Medulla oblongata (tissue), 1 donor: ENCODE measurements around the gene TADA2A.
"Not testable (repeated sequence)": the region's sequence is repeated elsewhere in the genome, so short reads cannot be mapped to it uniquely, and the experiment has no call there.

ENCODE experiments used
- DNase-seq: peaks from one replicate; pipeline ENCODE4 v3.0.0-alpha.2; 2015; ENCODE audit errors: extremely low spot score

The TADA2A gene

GRCh38 chr17:37490638-37491614 lies 84.2 kb downstream of the TADA2A start:
- DNase-seq: peak; percentile 65

DNA sequence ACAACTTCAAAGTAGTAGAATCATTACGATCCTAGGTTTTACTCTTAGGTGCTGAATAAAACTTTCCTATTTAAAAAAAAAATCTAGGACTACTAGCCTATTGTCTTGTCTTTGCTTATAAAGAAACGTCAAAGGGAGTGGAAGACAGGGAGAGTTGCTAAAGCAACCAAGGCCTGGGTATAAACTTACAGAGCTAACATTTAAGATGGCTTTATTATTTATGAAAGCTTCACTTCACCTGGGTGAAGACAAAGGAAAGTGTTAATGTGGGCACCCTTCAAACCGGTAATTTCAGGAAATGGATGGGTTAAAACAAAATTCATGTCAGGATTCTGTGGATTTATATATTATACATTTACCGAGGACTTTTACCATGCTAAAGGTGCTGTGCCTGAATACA lies 85.5 kb downstream of the TADA2A start:
- no peak for DNase-seq

GRCh38 chr17:37493249-37494027 lies 86.8 kb downstream of the TADA2A start:
- DNase-seq: no peak

DNA sequence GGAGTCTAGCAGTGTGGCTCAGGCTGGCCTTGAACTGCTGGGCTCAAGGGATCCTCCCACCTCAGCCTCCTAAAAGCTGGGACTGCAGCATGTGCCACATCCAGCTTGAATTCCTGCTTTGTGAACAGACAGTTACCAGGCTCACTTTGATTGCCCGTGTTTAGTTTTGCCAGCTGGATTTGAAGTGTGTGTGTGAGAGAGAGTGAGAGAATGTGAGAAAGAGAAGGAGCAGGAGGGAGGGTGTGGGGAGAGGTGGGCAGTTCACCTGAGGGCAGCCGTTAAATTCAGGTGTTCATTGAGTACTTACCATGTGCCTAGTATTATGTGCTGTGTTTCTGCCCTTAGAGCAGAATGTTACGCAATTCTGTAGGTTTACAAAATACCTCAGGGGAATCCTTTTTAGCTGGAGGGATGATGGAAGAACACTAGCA lies 87.7 kb downstream of the TADA2A start:
- no peak for DNase-seq

GRCh38 chr17:37494971-37495370 lies 88.3 kb downstream of the TADA2A start:
- no peak for DNase-seq

GRCh38 chr17:37500378-37500777 lies 93.7 kb downstream of the TADA2A start:
- no peak for DNase-seq

GRCh38 chr17:37502009-37502936 lies 95.6 kb downstream of the TADA2A start:
- DNase-seq: no peak

- no peak for DNase-seq
These were observed 96.5 kb downstream of the TADA2A start for GRCh38 chr17:37503148-37503547.

DNA sequence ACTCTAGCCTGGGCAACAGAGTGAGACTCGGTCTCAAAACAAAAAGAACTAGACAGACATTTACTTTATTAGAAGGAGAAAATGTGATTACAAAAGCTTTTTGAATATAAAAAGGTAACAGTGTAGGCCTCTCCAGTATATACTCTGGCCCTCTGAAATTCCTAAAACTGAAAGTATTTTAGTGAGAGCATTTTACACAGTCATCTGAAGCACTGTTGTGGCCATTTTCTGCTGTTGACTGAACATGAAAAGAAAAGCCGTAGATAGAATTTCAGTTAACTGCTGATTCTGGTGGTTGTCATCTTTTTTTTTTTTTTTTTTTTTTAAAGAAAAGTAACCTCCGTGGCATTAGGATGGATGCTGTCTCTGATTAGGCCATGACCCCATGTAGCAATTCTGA lies 98.6 kb downstream of the TADA2A start:
- no peak for DNase-seq

DNA sequence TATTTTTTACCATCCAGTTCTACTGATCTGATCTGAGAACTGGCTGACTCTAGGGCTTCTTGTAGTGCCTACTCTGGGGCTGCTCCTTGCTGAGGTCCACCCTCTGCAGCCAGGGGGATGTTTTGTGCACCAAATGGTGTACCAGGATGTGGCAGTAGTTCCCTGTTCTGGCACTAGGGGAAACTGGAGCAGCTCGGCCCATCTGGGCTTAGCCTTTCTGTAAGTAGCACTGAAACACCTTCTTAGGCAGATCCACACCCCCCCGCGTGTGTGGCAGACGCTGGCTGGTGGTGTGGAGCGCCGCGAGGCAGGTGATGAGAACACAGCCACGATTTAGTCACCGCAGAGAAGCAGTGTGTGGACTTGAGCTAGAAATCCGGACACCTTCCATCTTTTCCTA lies 100.0 kb downstream of the TADA2A start:
- DNase-seq: peak; percentile 8

GRCh38 chr17:37507111-37507510 lies 100.4 kb downstream of the TADA2A start:
- DNase-seq: peak; percentile 12

DNA sequence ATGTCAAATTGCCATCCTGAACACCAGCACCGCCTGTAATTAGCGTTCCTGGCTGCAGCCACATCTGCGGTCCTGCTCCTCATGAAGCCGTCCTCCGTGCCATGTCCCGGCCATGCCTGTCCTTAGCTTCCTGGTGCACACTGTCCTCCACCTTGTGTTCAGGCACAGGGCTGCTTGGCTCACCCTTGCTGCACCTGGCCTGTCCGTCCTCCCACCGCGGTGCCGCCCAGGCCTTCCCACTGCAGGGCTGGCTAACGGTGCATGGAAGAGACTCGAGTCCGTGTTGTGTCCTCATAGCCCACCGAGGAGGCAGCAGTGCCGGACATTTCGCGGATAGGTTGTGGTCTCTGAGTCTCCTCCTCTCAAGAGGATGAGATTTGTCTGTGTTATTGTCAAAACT lies 103.4 kb downstream of the TADA2A start:
- DNase-seq: no peak

- DNase-seq: not testable (repeated sequence)
These were observed 105.0 kb downstream of the TADA2A start for GRCh38 chr17:37511642-37512041.

GRCh38 chr17:37512442-37513068 lies 105.9 kb downstream of the TADA2A start:
- DNase-seq: no peak

DNA sequence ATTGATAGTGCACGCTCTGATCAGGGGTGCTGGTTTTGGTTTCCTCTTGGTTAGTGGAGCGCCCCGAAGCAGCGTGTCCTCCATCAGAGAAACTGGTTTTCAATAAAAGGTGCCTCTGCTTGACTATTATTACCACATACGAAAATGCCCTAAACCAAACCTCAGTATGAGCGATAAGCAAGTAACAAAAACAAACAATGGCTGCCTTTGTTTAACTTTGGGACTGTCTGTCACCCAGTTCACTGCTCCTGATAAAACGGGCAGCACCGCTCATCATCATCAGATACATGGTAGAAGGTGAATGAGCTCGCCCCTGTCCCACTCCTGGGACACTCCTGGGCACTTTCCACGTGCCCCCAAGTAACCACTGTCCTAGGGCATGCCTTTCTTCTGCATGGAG lies 107.0 kb downstream of the TADA2A start:
- no peak for DNase-seq

- DNase-seq: no peak
These were observed 109.5 kb downstream of the TADA2A start for GRCh38 chr17:37516127-37516571.

DNA sequence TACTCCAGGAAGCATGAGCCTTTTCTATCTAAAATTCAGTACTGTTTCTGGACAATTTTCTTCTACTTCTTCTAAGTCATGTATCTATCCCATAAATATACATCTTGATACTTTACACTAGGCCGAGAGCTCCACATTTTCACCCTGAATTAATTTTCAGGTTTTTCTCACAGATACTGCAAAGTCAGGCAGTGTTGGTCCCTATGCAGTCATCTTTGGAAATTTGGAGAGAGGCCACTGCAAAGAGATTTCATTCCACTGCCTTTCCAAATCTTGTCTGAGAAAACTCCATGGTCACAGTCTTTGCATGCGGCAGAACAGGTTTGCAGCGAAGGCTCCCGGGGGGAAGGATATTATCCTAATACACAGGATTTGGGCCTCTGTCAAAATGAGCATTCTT lies 111.2 kb downstream of the TADA2A start:
- DNase-seq: no peak

- DNase-seq: peak; percentile 46
These were observed 112.1 kb downstream of the TADA2A start for GRCh38 chr17:37518826-37519225.

GRCh38 chr17:37519251-37519985 lies 112.7 kb downstream of the TADA2A start:
- DNase-seq: no peak

DNA sequence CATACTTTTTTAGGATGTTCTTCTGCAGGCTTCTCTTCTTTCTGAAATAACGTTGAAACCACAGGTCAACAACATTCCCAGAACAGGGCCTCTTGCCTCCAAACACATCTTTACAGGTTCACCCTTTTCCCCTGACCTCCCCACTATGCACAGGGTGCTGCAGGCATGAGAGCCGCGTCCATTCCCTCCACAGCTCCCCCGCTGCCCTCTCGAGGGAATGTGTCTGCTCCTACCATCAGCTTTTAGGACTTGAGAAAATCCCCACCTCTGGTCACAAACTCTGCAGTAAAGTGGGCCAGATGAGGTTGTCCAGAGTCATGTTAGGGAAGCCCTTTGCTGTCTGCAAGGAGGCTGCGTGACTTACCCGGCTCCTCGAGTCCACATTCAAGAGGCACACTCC lies 113.5 kb downstream of the TADA2A start:
- DNase-seq: no peak
